WTC11 (cell line): ENCODE results near the gene RNF31. TPM values are rescaled to one million over a fixed set of nuclear protein-coding genes. Genes with fewer than 3 reads are reported as not detected.

Experiments
- ATAC-seq: fragments of 200-7000 bp; cut with Tn5 transposase; 2 replicates; pipeline ENCODE4 v1.10.0; 2021; ENCODE audit warnings: mild to moderate bottlenecking, moderate library complexity
- CTCF ChIA-PET: fragments of 300-600 bp; sonication (Branson Sonifier 250); formaldehyde crosslinking; loops from one replicate; lab custom pipeline; 2021; ENCODE audit warnings: antibody characterized with exemption; lab: Charles Lee
- POLR2A ChIA-PET: fragments of 350-600 bp; sonication (Branson Sonifier 250); formaldehyde crosslinking; loops from one replicate; lab custom pipeline; 2021; ENCODE audit warnings: antibody characterized with exemption; lab: Charles Lee
- DNase-seq: peaks from one replicate; pipeline ENCODE4 v3.0.0; 2021; ENCODE audit warnings: low spot score
- H3K27ac Mint-ChIP-seq: 2 replicates; pipeline ENCODE4 v1.8.0; 2021; ENCODE audit warnings: mixed read lengths
- H3K27me3 Mint-ChIP-seq: 2 replicates; pipeline ENCODE4 v1.8.0; 2021; ENCODE audit warnings: low read depth, mild to moderate bottlenecking, moderate library complexity, mixed read lengths
- H3K36me3 Mint-ChIP-seq: 2 replicates; pipeline ENCODE4 v1.8.0; 2021; ENCODE audit warnings: mixed read lengths
- H3K4me1 Mint-ChIP-seq: 2 replicates; pipeline ENCODE4 v1.8.0; 2022; ENCODE audit warnings: mixed read lengths
- H3K4me3 Mint-ChIP-seq: 2 replicates; pipeline ENCODE4 v1.8.0; 2021; ENCODE audit warnings: mild to moderate bottlenecking, moderate library complexity, mixed read lengths
- H3K9me3 Mint-ChIP-seq: 2 replicates; pipeline ENCODE4 v1.8.0; 2021; ENCODE audit warnings: mixed read lengths
- AR ChIP-seq: fragments of 250-450 bp; sonication (Bioruptor Pico); IDR thresholded peaks from 2 replicates; pipeline ENCODE4 v1.9.0; 2021; ENCODE audit warnings: mild to moderate bottlenecking
- ATF1 ChIP-seq: sonication (generic); formaldehyde crosslinking; IDR thresholded peaks from 2 replicates; pipeline ENCODE4 v1.8.1; 2023; ENCODE audit warnings: mild to moderate bottlenecking, moderate library complexity, missing genetic modification reagents
- CDX4 ChIP-seq: fragments of 250-450 bp; sonication (Bioruptor Pico); IDR thresholded peaks from 2 replicates; pipeline ENCODE4 v1.9.0; 2021; ENCODE audit warnings: moderate library complexity, mild to moderate bottlenecking, inconsistent platforms, borderline replicate concordance
- EMX1 ChIP-seq: fragments of 250-450 bp; sonication (Bioruptor Pico); IDR thresholded peaks from 2 replicates; pipeline ENCODE4 v1.8.0; 2021; ENCODE audit warnings: mild to moderate bottlenecking
- ESRRA ChIP-seq: sonication (generic); formaldehyde crosslinking; IDR thresholded peaks from 2 replicates; pipeline ENCODE4 v1.8.1; 2022; ENCODE audit warnings: mild to moderate bottlenecking, missing genetic modification reagents, borderline replicate concordance
- FOXK1 ChIP-seq: sonication (generic); formaldehyde crosslinking; IDR thresholded peaks from 2 replicates; pipeline ENCODE4 v1.8.0; 2022; ENCODE audit warnings: mild to moderate bottlenecking, moderate library complexity, missing genetic modification reagents
- GABPB1 ChIP-seq: sonication (generic); formaldehyde crosslinking; IDR thresholded peaks from 2 replicates; pipeline ENCODE4 v1.8.1; 2023; ENCODE audit warnings: mild to moderate bottlenecking, missing genetic modification reagents
- JAZF1 ChIP-seq: fragments of 250-450 bp; sonication (Bioruptor Pico); IDR thresholded peaks from 2 replicates; pipeline ENCODE4 v1.9.0; 2021; ENCODE audit warnings: moderate library complexity, mild to moderate bottlenecking, inconsistent platforms
- MAX ChIP-seq: sonication (generic); formaldehyde crosslinking; IDR thresholded peaks from 2 replicates; pipeline ENCODE4 v1.8.0; 2022; ENCODE audit warnings: mild to moderate bottlenecking, missing genetic modification reagents
- NFYB ChIP-seq: sonication (generic); formaldehyde crosslinking; conservative IDR thresholded peaks from 2 replicates; pipeline ENCODE4 v1.8.0; 2022; ENCODE audit warnings: low read depth, missing genetic modification reagents
- PRDM15 ChIP-seq: sonication (generic); formaldehyde crosslinking; IDR thresholded peaks from 2 replicates; pipeline ENCODE4 v1.8.0; 2022; ENCODE audit warnings: missing genetic modification reagents
- PREB ChIP-seq: sonication (generic); formaldehyde crosslinking; IDR thresholded peaks from 2 replicates; pipeline ENCODE4 v1.8.1; 2022; ENCODE audit warnings: mild to moderate bottlenecking, missing genetic modification reagents, moderate library complexity, borderline replicate concordance
- TEAD1 ChIP-seq: sonication (generic); formaldehyde crosslinking; IDR thresholded peaks from 2 replicates; pipeline ENCODE4 v1.8.0; 2022; ENCODE audit warnings: mild to moderate bottlenecking, missing genetic modification reagents
- USF1 ChIP-seq: sonication (generic); formaldehyde crosslinking; IDR thresholded peaks from 2 replicates; pipeline ENCODE4 v1.8.0; 2022; ENCODE audit warnings: mild to moderate bottlenecking, missing genetic modification reagents
- ZNF281 ChIP-seq: sonication (generic); formaldehyde crosslinking; IDR thresholded peaks from 2 replicates; pipeline ENCODE4 v1.8.0; 2023; ENCODE audit warnings: mild to moderate bottlenecking, missing genetic modification reagents
- ZNF423 ChIP-seq: fragments of 250-450 bp; sonication (Bioruptor Pico); IDR thresholded peaks from 2 replicates; pipeline ENCODE4 v2.1.2; 2022; ENCODE audit warnings: mild to moderate bottlenecking, moderate library complexity
- ZNF425 ChIP-seq: fragments of 250-450 bp; sonication (Bioruptor Pico); conservative IDR thresholded peaks from 2 replicates; pipeline ENCODE4 v1.9.0; 2021; ENCODE audit warnings: mild to moderate bottlenecking
- ZNF512 ChIP-seq: sonication (generic); formaldehyde crosslinking; IDR thresholded peaks from 2 replicates; pipeline ENCODE4 v1.8.1; 2022; ENCODE audit warnings: missing genetic modification reagents, borderline replicate concordance
- ZNF671 ChIP-seq: fragments of 250-450 bp; sonication (Bioruptor Pico); IDR thresholded peaks from 2 replicates; pipeline ENCODE4 v1.8.0; 2021; ENCODE audit warnings: mild to moderate bottlenecking
- total RNA-seq: library from RNA; stranded (reverse); gene quantifications from 3 replicates; pipeline ENCODE4 v1.2.3, GENCODE V29; 2021

The RNF31 gene
- total RNA-seq, 1 experiment from 2014 or later: 86.2 TPM

- no peaks in the 10 kb centered on the region for H3K9me3 Mint-ChIP-seq
- peak within 1 kb of the TSS; percentile 99 for H3K27ac Mint-ChIP-seq
- H3K4me3 Mint-ChIP-seq: peak within 1 kb of the TSS; percentile 99
- ATAC-seq (peak; percentile 86), DNase-seq (peak; percentile 98)
- H3K36me3 Mint-ChIP-seq: peaks cover 32% of the 10 kb centered on the region
- peaks cover 17% of the 10 kb centered on the region for H3K4me1 Mint-ChIP-seq
- peaks cover 4% of the 10 kb centered on the region; the same call in 1 of the 2 replicates for H3K27me3 Mint-ChIP-seq
- ChIA-PET POLR2A (interaction anchor here (0.6 to 3.3 kb wide), 21 partner anchors 9 to 110 kb away, joined by 3 to 44 read pairs (median 6); partner anchors contain the start of genes CARMIL3, CHMP4A, EMC9 and IPO4), CTCF (interaction anchor here (0.6 to 3.3 kb wide), 32 partner anchors 7 to 483 kb away, joined by 3 to 67 read pairs (median 4); partner anchors contain the start of genes CARMIL3, CHMP4A, CIDEB and DHRS4L2)
- TF ChIP-seq ESRRA (CRISPR knock-in tag) (no peak), EMX1 (CRISPR knock-in tag) (no peak), AR (CRISPR knock-in tag) (no peak), ZNF512 (no peak), NFYB (CRISPR knock-in tag) (peak; percentile 92), ZNF671 (CRISPR knock-in tag) (no peak), ZNF281 (CRISPR knock-in tag) (no peak), ZNF423 (CRISPR knock-in tag) (no peak), ZNF425 (CRISPR knock-in tag) (no peak), GABPB1 (CRISPR knock-in tag) (peak; percentile 92), PREB (CRISPR knock-in tag) (peak; percentile 90; the same call in 1 of the 2 replicates), CDX4 (CRISPR knock-in tag) (no peak), FOXK1 (CRISPR knock-in tag) (peak; percentile 96), PRDM15 (CRISPR knock-in tag) (no peak), USF1 (peak; percentile 93), MAX (CRISPR knock-in tag) (peak; percentile 97), JAZF1 (CRISPR knock-in tag) (no peak), ATF1 (CRISPR knock-in tag) (no peak), TEAD1 (CRISPR knock-in tag) (peak; percentile 52; the same call in 1 of the 2 replicates)
Observed at GRCh38 chr14:24114532-24115421, 32.5 kb upstream of the RNF31 start, which contains the start of the genes DCAF11 and NRL. TSS of gene DCAF11 (plus strand) at chr14:24114777. CDS start at chr14:24115595, 818 bp downstream. TSS of gene NRL (minus strand) at chr14:24114949. CDS start at chr14:24082848, 32,101 bp downstream.
